GM12878 (cell line): Measurements from ENCODE around the gene HOATZ. TPM values are rescaled to one million over a fixed set of nuclear protein-coding genes. Genes with fewer than 3 reads are reported as not detected.

Experiments used
- ATAC-seq: fragments of 200-7000 bp; cut with Tn5 transposase; 3 replicates; pipeline ENCODE4 v1.9.1; 2020; ENCODE audit warnings: mild to moderate bottlenecking, moderate library complexity
- BruUV-seq: library from RNA; stranded (reverse); fragments of 400-500 nt; replicated peaks from 2 replicates; lab custom pipeline; 2021; lab: Mats Ljungman, UMichigan
- CTCF ChIA-PET: fragments of 300-600 bp; sonication (Branson Sonifier 250); formaldehyde crosslinking; extraction: SDS; loops from one replicate; lab custom pipeline; 2021; ENCODE audit warnings: inconsistent platforms; lab: Yijun Ruan, JAX
- POLR2A ChIA-PET: fragments of 350-600 bp; formaldehyde crosslinking; extraction: SDS; loops from one replicate; lab custom pipeline; 2021; ENCODE audit warnings: inconsistent platforms; lab: Charles Lee
- RAD21 ChIA-PET: fragments of 300-600 bp; sonication (Branson Sonifier 250); formaldehyde crosslinking; loops from one replicate; lab custom pipeline; 2023; ENCODE audit warnings: antibody characterized with exemption; ENCODE audit not compliant: unreplicated experiment; lab: Charles Lee
- SMC1A ChIA-PET: fragments of 300-600 bp; sonication (Branson Sonifier 250); formaldehyde crosslinking; loops from one replicate; lab custom pipeline; 2023; ENCODE audit not compliant: unreplicated experiment, uncharacterized antibody; lab: Charles Lee
- DNase-seq: peaks from one replicate; pipeline ENCODE4 v3.0.0-alpha.2; 2011; ENCODE audit warnings: low read depth, low spot score
- FAIRE-seq: peaks from 3 replicates; lab custom pipeline; 2011; peaks lifted over from hg19 to GRCh38; lab: Jason Lieb, UNC
- H2AFZ ChIP-seq: 2 replicates; pipeline ENCODE4 v1.6.0; 2011; ENCODE audit warnings: low read depth, low read length, control low read depth; ENCODE audit not compliant: control insufficient read depth
- H3K27ac ChIP-seq: 2 replicates; pipeline ENCODE4 v1.5.1; 2011; ENCODE audit warnings: control low read depth; ENCODE audit not compliant: control insufficient read depth, insufficient read depth
- H3K27me3 ChIP-seq, 2 experiments: replicated peaks in 1 of 2; 2 replicates each; pipeline versions ENCODE4 v1.6.0 to v1.6.1; 2011; ENCODE audit warnings: low read length in 1 of 2; ENCODE audit not compliant: control insufficient read depth in 2 of 2, insufficient read depth in 2 of 2
- H3K36me3 ChIP-seq, 2 experiments: 2 replicates each; pipeline ENCODE4 v1.5.1; 2011; ENCODE audit warnings: low read length in 1 of 2; ENCODE audit not compliant: control insufficient read depth in 2 of 2, insufficient read depth in 2 of 2
- H3K4me1 ChIP-seq: 2 replicates; pipeline ENCODE4 v1.6.1; 2011; ENCODE audit warnings: mild to moderate bottlenecking, low read length, moderate library complexity, mixed read lengths; ENCODE audit not compliant: control insufficient read depth, insufficient read depth
- H3K4me2 ChIP-seq: 2 replicates; pipeline ENCODE4 v1.6.0; 2011; ENCODE audit warnings: control low read depth; ENCODE audit not compliant: control insufficient read depth, insufficient read depth
- H3K4me3 ChIP-seq: fragments of 200-600 bp; sonication (generic); 2 replicates; pipeline ENCODE4 v1.5.1; 2016
- H3K79me2 ChIP-seq: 2 replicates; pipeline ENCODE4 v1.6.0; 2011; ENCODE audit warnings: low read length; ENCODE audit not compliant: control insufficient read depth, insufficient read depth
- H3K9ac ChIP-seq: 2 replicates; pipeline ENCODE4 v1.8.0; 2011; ENCODE audit warnings: low read length, control low read depth, mixed read lengths; ENCODE audit not compliant: control insufficient read depth, insufficient read depth
- H3K9me3 ChIP-seq: replicated peaks from 3 replicates; pipeline ENCODE4 v1.5.1; 2011; ENCODE audit warnings: mild to moderate bottlenecking, low read length; ENCODE audit not compliant: control insufficient read depth, insufficient read depth
- H4K20me1 ChIP-seq: 2 replicates; pipeline ENCODE4 v1.6.0; 2011; ENCODE audit not compliant: control insufficient read depth, insufficient read depth
- ASH2L ChIP-seq: fragments of 300-600, 200-600 bp; sonication (generic); IDR thresholded peaks from 2 replicates; pipeline ENCODE4 v1.6.1; 2017; ENCODE audit warnings: low read depth, mild to moderate bottlenecking, borderline replicate concordance
- BCL11A ChIP-seq: IDR thresholded peaks from 2 replicates; pipeline ENCODE4 v1.6.1; 2011; ENCODE audit warnings: low read depth, low read length
- CREB1 ChIP-seq: IDR thresholded peaks from 2 replicates; pipeline ENCODE4 v1.6.1; 2012; ENCODE audit warnings: low read depth, mild to moderate bottlenecking, inconsistent platforms
- CUX1 ChIP-seq: IDR thresholded peaks from 2 replicates; pipeline ENCODE4 v1.6.1; 2012; ENCODE audit warnings: improper control_type of control experiment, low read depth, low read length; ENCODE audit not compliant: insufficient replicate concordance
- IKZF1 ChIP-seq: fragments of 450-650 bp; conservative IDR thresholded peaks from 2 replicates; pipeline ENCODE4 v1.6.1; 2017; ENCODE audit warnings: antibody characterized with exemption, mild to moderate bottlenecking
- IKZF2 ChIP-seq, 2 experiments: fragments of 450-650 bp; IDR thresholded peaks; 2 replicates each; pipeline ENCODE4 v1.6.1; 2017; ENCODE audit warnings: mild to moderate bottlenecking in 2 of 2, moderate library complexity in 2 of 2
- MAX ChIP-seq: IDR thresholded peaks from 2 replicates; pipeline ENCODE4 v1.6.1; 2012; ENCODE audit warnings: low read depth, low read length, improper control_type of control experiment
- MTA2 ChIP-seq: fragments of 450-650 bp; IDR thresholded peaks from 2 replicates; pipeline ENCODE4 v1.6.1; 2016; ENCODE audit warnings: low read depth, mild to moderate bottlenecking, moderate library complexity
- MTA3 ChIP-seq: IDR thresholded peaks from 2 replicates; pipeline ENCODE4 v1.6.1; 2012; ENCODE audit warnings: low read length, inconsistent platforms, borderline replicate concordance
- MYC ChIP-seq: IDR thresholded peaks from 2 replicates; pipeline ENCODE4 v1.6.1; 2011; ENCODE audit warnings: mild to moderate bottlenecking, low read length, moderate library complexity, inconsistent platforms; ENCODE audit not compliant: insufficient read depth, insufficient replicate concordance, insufficient read length, severe bottlenecking
- NFIC ChIP-seq: IDR thresholded peaks from 2 replicates; pipeline ENCODE4 v1.6.1; 2012; ENCODE audit warnings: low read depth, mild to moderate bottlenecking, inconsistent platforms, low read length, moderate library complexity
- NFYA ChIP-seq: IDR thresholded peaks from 2 replicates; pipeline ENCODE4 v1.6.1; 2011; ENCODE audit warnings: low read depth, mild to moderate bottlenecking, low read length, improper control_type of control experiment, borderline replicate concordance
- SP1 ChIP-seq: IDR thresholded peaks from one replicate; pipeline ENCODE4 v1.6.1; 2011; ENCODE audit warnings: low read depth, low read length
- SUPT20H ChIP-seq: IDR thresholded peaks from 2 replicates; pipeline ENCODE4 v1.6.1; 2011; ENCODE audit warnings: low read depth, mild to moderate bottlenecking, low read length, moderate library complexity, borderline replicate concordance; ENCODE audit not compliant: control insufficient read depth
- TARDBP ChIP-seq: IDR thresholded peaks from 2 replicates; pipeline ENCODE4 v1.6.1; 2016; ENCODE audit warnings: borderline replicate concordance
- in situ Hi-C: fragments of 300-500 bp; cut with MboI; formaldehyde crosslinking; loops from 9 replicates; pipeline ENCODE4 v1.14.3; 2018; ENCODE audit warnings: mixed read lengths
- intact Hi-C: fragments of 100-400 bp; cut with micrococcal nuclease; formaldehyde crosslinking; loops from one replicate; pipeline ENCODE4 v1.14.2; 2022; ENCODE audit not compliant: unreplicated experiment
- polyA plus RNA-seq, 11 experiments: library from polyadenylated mRNA; depleted of rRNA in 4 of 11; unstranded in 6 of 11; stranded (reverse) in 5 of 11; fragments of >200 nt; fragmentation: Nextera tagmentation in 4 of 11; fragmentation: Illumina TruSeq in 1 of 11; extraction: Ambion mirVana in 4 of 11; extraction: Trizol in 1 of 11; gene quantifications; 1 replicate in 1 of 11; 2 replicates in 10 of 11; pipeline versions ENCODE4 v1.2.1 to v1.2.3, GENCODE V29; 2011 to 2016; ENCODE audit warnings: inconsistent platforms in 2 of 11, missing spikeins in 2 of 11, low read depth in 1 of 11
- total RNA-seq, 4 experiments: library from RNA; depleted of rRNA in 3 of 4; stranded (reverse); fragments of >200 nt in 3 of 4; fragmentation: Illumina TruSeq in 1 of 4; extraction: Trizol in 1 of 4; gene quantifications; 2 replicates each; pipeline versions ENCODE4 v1.2.1 to v1.2.3, GENCODE V29; 2013 to 2021

Gene HOATZ
- total and polyA plus RNA-seq, 10 of the 15 experiments (the other 5 are each of a cell fraction or from before 2014, with no cell fraction given) = 0.28 TPM; not detected in 9

GRCh38 chr11:111474432-111474831 is 40.1 kb upstream of the HOATZ start:
- BruUV-seq = no TSS peak
- DNase-seq (no peak), ATAC-seq (no peak), FAIRE-seq (no peak)
- intact Hi-C loops (no loop called here), in situ Hi-C loops (no loop called here)
- no peak overlapping the region for H2AFZ ChIP-seq
- ChIA-PET POLR2A (no interaction called here), CTCF (no interaction called here), RAD21 (no interaction called here), SMC1A (no interaction called here)
- H3K9ac ChIP-seq = no peak overlapping the region
- no peak overlapping the region for H3K4me2 ChIP-seq
- TF ChIP-seq MAX = no peak
- TF ChIP-seq MTA3 = no peak
- TF ChIP-seq NFYA = no peak
- no peak for TF ChIP-seq ASH2L
- TF ChIP-seq SP1 = no peak
- TF ChIP-seq CUX1 = no peak
- TF ChIP-seq MYC = no peak
- TF ChIP-seq MTA2 = no peak
- no peak for TF ChIP-seq NFIC
- TF ChIP-seq BCL11A = no peak
- no peak for TF ChIP-seq CREB1
- TF ChIP-seq IKZF1 = no peak
- TF ChIP-seq IKZF2 (IDR thresholded peaks at IDR 0.05) = no peak
- no peak for TF ChIP-seq TARDBP
- no peak for TF ChIP-seq SUPT20H
- H4K20me1 ChIP-seq = no peaks in the 10 kb centered on the region
- H3K4me1 ChIP-seq = no peaks in the 10 kb centered on the region
- no peaks in the 10 kb centered on the region for H3K36me3 ChIP-seq
- H3K27me3 ChIP-seq = peaks cover 0 to 2% of the 10 kb centered on the region in 2 experiments; a peak in 2 of 4 replicates
- H3K27ac ChIP-seq = no peak overlapping the region
- no peak overlapping the region for H3K4me3 ChIP-seq
- H3K79me2 ChIP-seq = no peaks in the 10 kb centered on the region
- no peaks in the 10 kb centered on the region; the same call in 2 of the 3 replicates for H3K9me3 ChIP-seq
